ENCODE results near the gene GRAP2.

- peak; percentile 56 for TF ChIP-seq POLR2A (IDR thresholded peaks at IDR 0.05; ENCODE audit: low read length)
- TF ChIP-seq GATA1 (IDR thresholded peaks at IDR 0.05; ENCODE audit: low read depth, low read length), result no peak
Measured at GRCh38 chr22:39994566-39995392, 93.9 kb downstream of the GRAP2 start, which contains the start of gene FAM83F.

Data from erythroblast (primary cell).